Measurements from ENCODE around the gene TTLL8.

DNA sequence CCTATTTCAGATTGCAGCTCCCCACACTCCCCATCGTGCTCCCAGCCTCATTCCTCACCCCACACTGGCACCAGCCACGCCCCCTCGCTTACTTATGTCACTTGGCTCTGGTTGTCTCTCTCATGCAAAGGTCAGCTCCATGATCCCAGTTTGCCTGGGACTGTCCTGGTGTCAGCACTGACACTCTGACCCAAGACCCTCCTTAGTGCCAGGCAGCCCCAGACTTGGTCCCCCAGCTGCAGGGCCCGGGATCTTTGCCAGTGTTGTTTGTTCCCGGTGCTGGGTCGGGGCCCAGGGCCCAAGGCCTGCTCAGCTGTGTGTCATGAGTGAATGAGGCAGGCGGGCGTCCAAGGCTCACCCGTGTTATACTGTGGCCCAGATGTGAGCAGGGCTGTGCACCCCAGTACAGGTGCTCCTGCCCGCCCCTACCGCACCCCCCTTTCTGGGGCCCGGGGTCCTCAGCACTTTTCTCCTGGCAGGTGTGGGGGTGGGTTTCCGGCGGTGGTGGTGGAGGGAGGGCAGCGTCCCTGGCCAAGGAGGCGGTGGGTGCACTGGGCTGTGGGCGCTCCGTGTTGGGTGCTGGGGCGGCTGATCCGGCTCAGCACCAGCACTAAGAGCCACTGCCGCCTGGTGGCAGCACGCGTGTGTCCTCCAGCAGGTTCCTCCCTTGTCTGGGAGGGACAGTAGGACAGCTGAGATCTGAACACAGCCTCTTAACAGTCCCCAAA lies 65.0 kb downstream of the TTLL8 start:
- TF ChIP-seq CTCF (IDR thresholded peaks at IDR 0.05) (peak; percentile 72 to 84 (median 79)), POLR2AphosphoS5 (IDR thresholded peaks at IDR 0.05) (no peak), EP300 (IDR thresholded peaks at IDR 0.05; ENCODE audit: low read depth) (no peak)
